NCI-H748 (cell line): ENCODE data around the gene RESP18.
A peak's percentile ranks its signal among the peaks of the same experiment; 100 is the strongest.
"Not testable (repeated sequence)": the region's sequence is repeated elsewhere in the genome, so short reads cannot be mapped to it uniquely, and the experiment has no call there.

Experiments used
- DNase-seq: peaks from one replicate; lab custom pipeline; 2025; ENCODE audit not compliant: unreplicated experiment; lab: John Stamatoyannopoulos, UW

Gene RESP18

GRCh38 chr2:219325657-219326315 lies 6.8 kb downstream of the RESP18 start:
- DNase-seq: no peak

- DNase-seq: no peak
Observed at GRCh38 chr2:219325136-219325535, 7.4 kb downstream of the RESP18 start.

- no peak for DNase-seq
Observed at GRCh38 chr2:219323434-219323833, 9.1 kb downstream of the RESP18 start.

- DNase-seq: no peak
Observed at GRCh38 chr2:219314804-219315468, 17.6 kb downstream of the RESP18 start.

- not testable (repeated sequence) for DNase-seq
Observed at GRCh38 chr2:219312683-219313263, 19.8 kb downstream of the RESP18 start.

- DNase-seq: peak; percentile 95
Observed at GRCh38 chr2:219309278-219309677, 23.3 kb downstream of the RESP18 start, which contains the start of gene PTPRN. Gene PTPRN, minus strand, starts transcription at chr2:219309401. Its CDS starts 69 bp downstream, at chr2:219309332.

- peak; percentile 66 for DNase-seq
Observed at GRCh38 chr2:219308142-219309101, 24.1 kb downstream of the RESP18 start.

GRCh38 chr2:219306047-219306446 lies 26.5 kb downstream of the RESP18 start:
- no peak for DNase-seq

GRCh38 chr2:219304223-219304622 lies 28.3 kb downstream of the RESP18 start:
- no peak for DNase-seq

- DNase-seq: no peak
Observed at GRCh38 chr2:219302412-219302968, 30.1 kb downstream of the RESP18 start.

GRCh38 chr2:219300022-219300421 lies 32.5 kb downstream of the RESP18 start:
- DNase-seq: no peak

- DNase-seq: no peak
Observed at GRCh38 chr2:219299372-219299760, 33.2 kb downstream of the RESP18 start.

GRCh38 chr2:219298759-219299371 lies 33.7 kb downstream of the RESP18 start:
- peak; percentile 68 for DNase-seq

GRCh38 chr2:219297766-219298456 lies 34.6 kb downstream of the RESP18 start:
- DNase-seq: no peak

GRCh38 chr2:219296631-219297391 lies 35.7 kb downstream of the RESP18 start:
- no peak for DNase-seq

GRCh38 chr2:219296142-219296541 lies 36.4 kb downstream of the RESP18 start:
- no peak for DNase-seq

- DNase-seq: peak; percentile 87
Observed at GRCh38 chr2:219294356-219295351, 37.9 kb downstream of the RESP18 start.

GRCh38 chr2:219293736-219294231 lies 38.8 kb downstream of the RESP18 start:
- DNase-seq: no peak
